KOPT-K1 (cell line): ENCODE measurements around the gene SPACA4.

Source experiments
- H3K27ac ChIP-seq: fragments of 200-600 bp; sonication (generic); 2 replicates; pipeline ENCODE4 v1.5.1; 2016; ENCODE audit warnings: antibody characterized with exemption, mild to moderate bottlenecking, low read depth, low read length; ENCODE audit not compliant: poor library complexity, severe bottlenecking
- H3K36me3 ChIP-seq: fragments of 200-600 bp; sonication (generic); 2 replicates; pipeline ENCODE4 v1.5.1; 2017; ENCODE audit warnings: antibody characterized with exemption, mild to moderate bottlenecking, low read length, moderate library complexity; ENCODE audit not compliant: insufficient read depth
- H3K9me3 ChIP-seq: fragments of 200-600 bp; sonication (generic); 2 replicates; pipeline ENCODE4 v1.5.1; 2017; ENCODE audit warnings: antibody characterized with exemption, low read length, mild to moderate bottlenecking; ENCODE audit not compliant: insufficient read depth, poor library complexity, severe bottlenecking

SPACA4 gene

GRCh38 chr19:48619692-48620585 lies 13.4 kb downstream of the SPACA4 start:
- Histone ChIP-seq H3K36me3 (peaks cover 43% of the 10 kb centered on the region), H3K27ac (peak overlapping the region; percentile 88), H3K9me3 (no peaks in the 10 kb centered on the region)

GRCh38 chr19:48623556-48624066 lies 17.1 kb downstream of the SPACA4 start:
- Histone ChIP-seq H3K36me3 (peaks cover 36% of the 10 kb centered on the region; the same call in 1 of the 2 replicates), H3K27ac (peak overlapping the region; percentile 52), H3K9me3 (no peaks in the 10 kb centered on the region)

GRCh38 chr19:48624067-48624594 lies 17.6 kb downstream of the SPACA4 start:
- Histone ChIP-seq H3K9me3 (no peaks in the 10 kb centered on the region), H3K27ac (peak overlapping the region; percentile 59), H3K36me3 (peaks cover 37% of the 10 kb centered on the region; the same call in 1 of the 2 replicates)

GRCh38 chr19:48624791-48625723 lies 18.5 kb downstream of the SPACA4 start:
- Histone ChIP-seq H3K36me3 (peaks cover 46% of the 10 kb centered on the region), H3K27ac (peak overlapping the region; percentile 59)

GRCh38 chr19:48625891-48626327 lies 19.4 kb downstream of the SPACA4 start:
- H3K27ac ChIP-seq, result no peak overlapping the region
- H3K36me3 ChIP-seq, result peaks cover 55% of the 10 kb centered on the region
- H3K9me3 ChIP-seq, result no peaks in the 10 kb centered on the region

More at GRCh38 chr19:48624791-48625723, 18.5 kb downstream of the SPACA4 start:
- H3K9me3 ChIP-seq, result no peaks in the 10 kb centered on the region

- Histone ChIP-seq H3K27ac (no peak overlapping the region), H3K9me3 (no peaks in the 10 kb centered on the region), H3K36me3 (peaks cover 65% of the 10 kb centered on the region)
These were observed 20.8 kb downstream of the SPACA4 start for GRCh38 chr19:48627201-48627864.

GRCh38 chr19:48627865-48628314 lies 21.3 kb downstream of the SPACA4 start:
- H3K9me3 ChIP-seq, result no peaks in the 10 kb centered on the region
- H3K27ac ChIP-seq, result no peak overlapping the region
- H3K36me3 ChIP-seq, result peaks cover 69% of the 10 kb centered on the region

GRCh38 chr19:48628486-48629296 lies 22.1 kb downstream of the SPACA4 start:
- no peak overlapping the region for H3K27ac ChIP-seq
- H3K36me3 ChIP-seq, result peaks cover 74% of the 10 kb centered on the region

GRCh38 chr19:48629297-48629598 lies 22.7 kb downstream of the SPACA4 start:
- Histone ChIP-seq H3K9me3 (no peaks in the 10 kb centered on the region), H3K27ac (no peak overlapping the region), H3K36me3 (peaks cover 74% of the 10 kb centered on the region)

More at GRCh38 chr19:48628486-48629296, 22.1 kb downstream of the SPACA4 start:
- H3K9me3 ChIP-seq, result no peaks in the 10 kb centered on the region

GRCh38 chr19:48629599-48630295 lies 23.2 kb downstream of the SPACA4 start:
- peaks cover 74% of the 10 kb centered on the region for H3K36me3 ChIP-seq

GRCh38 chr19:48630296-48631063 lies 23.9 kb downstream of the SPACA4 start:
- H3K27ac ChIP-seq, result no peak overlapping the region
- H3K36me3 ChIP-seq, result peaks cover 69% of the 10 kb centered on the region
- H3K9me3 ChIP-seq, result no peaks in the 10 kb centered on the region

More at GRCh38 chr19:48629599-48630295, 23.2 kb downstream of the SPACA4 start:
- no peak overlapping the region for H3K27ac ChIP-seq
- H3K9me3 ChIP-seq, result no peaks in the 10 kb centered on the region

- no peaks in the 10 kb centered on the region for H3K9me3 ChIP-seq
- H3K27ac ChIP-seq, result no peak overlapping the region
- H3K36me3 ChIP-seq, result peaks cover 61% of the 10 kb centered on the region
These were observed 24.7 kb downstream of the SPACA4 start for GRCh38 chr19:48631225-48631624.
